IMR-90 (cell line): Measurements from ENCODE around the gene HOXC12. TPM values are rescaled to one million over a fixed set of nuclear protein-coding genes. Genes with fewer than 3 reads are reported as not detected.

ENCODE experiments used
- ATAC-seq: fragments of 200-7000 bp; cut with Tn5 transposase; 2 replicates; pipeline ENCODE4 v1.9.1; 2020; ENCODE audit warnings: low read depth, mild to moderate bottlenecking, moderate library complexity
- BruUV-seq: library from RNA; stranded (reverse); fragments of 400-500 nt; replicated peaks from 2 replicates; lab custom pipeline; 2021; lab: Mats Ljungman, UMichigan
- CTCF ChIA-PET: fragments of 300-600 bp; formaldehyde crosslinking; extraction: SDS; loops from one replicate; lab custom pipeline; 2021; ENCODE audit warnings: antibody characterized with exemption; lab: Yijun Ruan, JAX
- POLR2A ChIA-PET: fragments of 300-600 bp; sonication (Branson Sonifier 250); formaldehyde crosslinking; loops from one replicate; lab custom pipeline; 2022; ENCODE audit warnings: antibody characterized with exemption; ENCODE audit not compliant: unreplicated experiment; lab: Charles Lee
- DNase-seq: peaks from one replicate; pipeline ENCODE4 v3.0.0; 2013
- H2AFZ ChIP-seq: replicated peaks from 2 replicates; pipeline ENCODE3; 2013; ENCODE audit warnings: low read length, mild to moderate bottlenecking; ENCODE audit not compliant: poor library complexity
- H2AK5ac ChIP-seq: 2 replicates; pipeline ENCODE4 v1.6.1; 2013; ENCODE audit warnings: low read depth, low read length, inconsistent platforms
- H2AK9ac ChIP-seq: replicated peaks from 2 replicates; pipeline ENCODE3; 2013; ENCODE audit warnings: mild to moderate bottlenecking, low read depth, low read length, moderate library complexity; ENCODE audit not compliant: poor library complexity
- H2BK120ac ChIP-seq: 2 replicates; pipeline ENCODE4 v1.6.1; 2013; ENCODE audit warnings: low read depth, low read length, inconsistent platforms
- H2BK15ac ChIP-seq: 3 replicates; pipeline ENCODE4 v1.6.1; 2013; ENCODE audit warnings: low read depth, low read length, inconsistent platforms
- H2BK20ac ChIP-seq: 2 replicates; pipeline ENCODE4 v1.6.1; 2013; ENCODE audit warnings: low read depth, mild to moderate bottlenecking, inconsistent platforms, low read length, moderate library complexity
- H2BK5ac ChIP-seq: 2 replicates; pipeline ENCODE4 v1.6.1; 2013; ENCODE audit warnings: mild to moderate bottlenecking, low read depth, low read length, inconsistent platforms; ENCODE audit not compliant: poor library complexity, severe bottlenecking
- H3K14ac ChIP-seq: replicated peaks from 2 replicates; pipeline ENCODE4 v1.6.1; 2013; ENCODE audit warnings: low read depth, low read length, inconsistent platforms
- H3K18ac ChIP-seq: 2 replicates; pipeline ENCODE4 v1.6.1; 2013; ENCODE audit warnings: low read depth, low read length, control low read depth
- H3K23ac ChIP-seq: 2 replicates; pipeline ENCODE4 v1.6.1; 2013; ENCODE audit warnings: low read depth, low read length, inconsistent platforms
- H3K27ac ChIP-seq: 2 replicates; pipeline ENCODE4 v1.5.1; 2013; ENCODE audit warnings: mild to moderate bottlenecking, control low read depth, low read length; ENCODE audit not compliant: insufficient read depth
- H3K27me3 ChIP-seq: 2 replicates; pipeline ENCODE4 v1.6.1; 2013; ENCODE audit warnings: low read length; ENCODE audit not compliant: control insufficient read depth, insufficient read depth
- H3K36me3 ChIP-seq: 2 replicates; pipeline ENCODE4 v1.6.1; 2013; ENCODE audit warnings: low read length, mixed read lengths; ENCODE audit not compliant: control insufficient read depth, insufficient read depth
- H3K4ac ChIP-seq: 2 replicates; pipeline ENCODE4 v1.6.1; 2013; ENCODE audit warnings: low read depth, low read length, inconsistent platforms
- H3K4me1 ChIP-seq: 2 replicates; pipeline ENCODE4 v1.6.1; 2013; ENCODE audit warnings: low read length, mixed read lengths; ENCODE audit not compliant: control insufficient read depth, insufficient read depth
- H3K4me2 ChIP-seq: 2 replicates; pipeline ENCODE4 v1.6.1; 2013; ENCODE audit warnings: low read depth, mild to moderate bottlenecking, control low read depth, low read length, moderate library complexity
- H3K4me3 ChIP-seq: 2 replicates; pipeline ENCODE4 v1.5.1; 2013; ENCODE audit warnings: low read depth, mild to moderate bottlenecking, control low read depth, low read length, moderate library complexity; ENCODE audit not compliant: insufficient read depth
- H3K56ac ChIP-seq: 2 replicates; pipeline ENCODE4 v1.6.1; 2013; ENCODE audit warnings: low read length, inconsistent platforms; ENCODE audit not compliant: insufficient read depth; ENCODE audit errors: extremely low read depth
- H3K79me1 ChIP-seq, 2 experiments: 2 replicates each; pipeline ENCODE4 v1.6.1; 2013; ENCODE audit warnings: low read length in 2 of 2, inconsistent platforms in 1 of 2, low read depth in 1 of 2
- H3K9ac ChIP-seq: 2 replicates; pipeline ENCODE4 v1.6.1; 2013; ENCODE audit warnings: low read depth, low read length, control low read depth
- H3K9me1 ChIP-seq: 2 replicates; pipeline ENCODE4 v1.6.1; 2013; ENCODE audit warnings: low read length, inconsistent platforms; ENCODE audit not compliant: insufficient read depth
- H3K9me3 ChIP-seq: 2 replicates; pipeline ENCODE4 v1.6.1; 2013; ENCODE audit warnings: low read length; ENCODE audit not compliant: control insufficient read depth, insufficient read depth
- H4K20me1 ChIP-seq: 2 replicates; pipeline ENCODE4 v1.6.1; 2013; ENCODE audit warnings: low read length, inconsistent platforms; ENCODE audit not compliant: insufficient read depth
- H4K5ac ChIP-seq: 2 replicates; pipeline ENCODE4 v1.6.1; 2013; ENCODE audit warnings: mild to moderate bottlenecking, low read depth, low read length, control low read depth
- H4K8ac ChIP-seq, 2 experiments: 2 replicates each; pipeline ENCODE4 v1.6.1; 2013; ENCODE audit warnings: low read depth in 2 of 2, low read length in 2 of 2, control low read depth in 1 of 2, inconsistent platforms in 1 of 2
- H4K91ac ChIP-seq: 2 replicates; pipeline ENCODE4 v1.6.1; 2013; ENCODE audit warnings: low read depth, low read length, inconsistent platforms; ENCODE audit not compliant: insufficient read depth
- BHLHE40 ChIP-seq: fragments of 150-350 bp; IDR thresholded peaks from 2 replicates; pipeline ENCODE4 v1.6.1; 2016; ENCODE audit warnings: mild to moderate bottlenecking, low read depth, low read length
- FOS ChIP-seq: fragments of 150-350 bp; IDR thresholded peaks from 2 replicates; pipeline ENCODE4 v1.6.1; 2016; ENCODE audit warnings: low read depth, low read length
- MAZ ChIP-seq: IDR thresholded peaks from 2 replicates; pipeline ENCODE4 v1.6.1; 2012; ENCODE audit warnings: low read depth, mild to moderate bottlenecking, low read length, improper control_type of control experiment, moderate library complexity, borderline replicate concordance
- MXI1 ChIP-seq: IDR thresholded peaks from 2 replicates; pipeline ENCODE4 v1.6.1; 2012; ENCODE audit warnings: low read depth, mild to moderate bottlenecking, low read length, moderate library complexity, borderline replicate concordance
- NFE2L2 ChIP-seq: fragments of 150-350 bp; IDR thresholded peaks from 2 replicates; pipeline ENCODE4 v1.6.1; 2016; ENCODE audit warnings: low read depth, mild to moderate bottlenecking, low read length
- RAD21 ChIP-seq: IDR thresholded peaks from 2 replicates; pipeline ENCODE4 v1.6.1; 2012; ENCODE audit warnings: low read length, improper control_type of control experiment
- RCOR1 ChIP-seq: IDR thresholded peaks from 2 replicates; pipeline ENCODE4 v1.6.1; 2012; ENCODE audit warnings: mild to moderate bottlenecking, low read length, improper control_type of control experiment; ENCODE audit not compliant: insufficient replicate concordance
- RFX5 ChIP-seq: IDR thresholded peaks from 2 replicates; pipeline ENCODE4 v1.8.0; 2012; ENCODE audit warnings: low read depth, mild to moderate bottlenecking, low read length, moderate library complexity
- SMC3 ChIP-seq: fragments of 150-350 bp; IDR thresholded peaks from 2 replicates; pipeline ENCODE4 v1.6.1; 2016; ENCODE audit warnings: low read depth, mild to moderate bottlenecking, antibody characterized with exemption, low read length, moderate library complexity
- WGBS, 2 experiments: methylation state at CpG; one replicate each; pipeline versions ENCODE4 v1.1.5 to v1.1.7; 2013; ENCODE audit warnings: missing lambda C conversion rate in 2 of 2; ENCODE audit not compliant: insufficient read length in 1 of 2; ENCODE audit errors: extremely low coverage in 2 of 2; 5-methylcytosine and 5-hydroxymethylcytosine counted together
- dilution Hi-C: fragments of 300-500 bp; cut with HindIII; formaldehyde crosslinking; loops from one replicate; pipeline ENCODE4 v1.14.3; 2018; ENCODE audit warnings: low sequenced_read_pairs; ENCODE audit not compliant: unreplicated experiment
- in situ Hi-C: fragments of 300-500 bp; cut with MboI; formaldehyde crosslinking; loops from 3 replicates; pipeline ENCODE4 v1.14.3; 2019; ENCODE audit warnings: low sequenced_read_pairs, inconsistent platforms, mixed read lengths
- intact Hi-C: fragments of 100-400 bp; cut with micrococcal nuclease; formaldehyde crosslinking; loops from 2 replicates; pipeline ENCODE4 v1.10.0; 2022
- polyA plus RNA-seq, 3 experiments: library from polyadenylated mRNA; depleted of rRNA; stranded (reverse); fragments of >200 nt; gene quantifications; 2 replicates each; pipeline ENCODE4 v1.2.3, GENCODE V29; 2012; ENCODE audit warnings: low replicate concordance in 1 of 3
- total RNA-seq: library from RNA; depleted of rRNA; stranded (reverse); fragments of >200 nt; gene quantifications from 2 replicates; pipeline ENCODE4 v1.2.3, GENCODE V29; 2012
- TF ChIP-seq, protein P1 (sequence below): conservative IDR thresholded peaks from 2 replicates; pipeline ENCODE4 v1.5.1; 2012; ENCODE audit warnings: mild to moderate bottlenecking, low read depth, low read length, improper control_type of control experiment
- TF ChIP-seq, protein P2 (sequence below): fragments of 150-350 bp; IDR thresholded peaks from 2 replicates; pipeline ENCODE4 v1.6.1; 2016; ENCODE audit warnings: low read depth, mild to moderate bottlenecking, low read length, moderate library complexity, borderline replicate concordance

The HOXC12 gene
- total and polyA plus RNA-seq, 2 of the 4 experiments (the other 2 are of a cell fraction), result not detected

GRCh38 chr12:53985994-53986685, 31.4 kb downstream of the HOXC12 start (continued):
- TF ChIP-seq SMC3, result no peak

GRCh38 chr12:53986686-53987483, 32.2 kb downstream of the HOXC12 start:
- no peak overlapping the region for H4K91ac ChIP-seq
- no peak overlapping the region for H2BK120ac ChIP-seq
- dilution Hi-C loops (no loop called here), intact Hi-C loops (loop anchor here (5.0 kb wide), 1 partner anchor 220 kb away; no protein-coding TSS in a partner anchor), in situ Hi-C loops (no loop called here)
- no peak overlapping the region for H4K8ac ChIP-seq
- 0 out of 2 replicates have a peak, but pooled peaks cover 2% of the 10 kb centered on the region for H3K4me1 ChIP-seq
- CTCF ChIA-PET, result interaction anchor here (1.3 kb wide), 1 partner anchor 13 kb away, joined by 4 read pairs; the partner anchor contains the start of gene HOXC9
- no peak overlapping the region for H2AFZ ChIP-seq
- no peak overlapping the region for H3K4ac ChIP-seq
- WGBS, 2 experiments, result 25% methylated on average over 7 of the region's 21 CpGs; no CpG with 5 or more reads in 1 of the 2 experiments
- H2BK15ac ChIP-seq, result no peak overlapping the region
- no peak overlapping the region for H2BK5ac ChIP-seq
- no peak overlapping the region for H3K4me3 ChIP-seq
- peaks cover 97% of the 10 kb centered on the region for H3K27me3 ChIP-seq
- H3K79me1 ChIP-seq, result no peaks in the 10 kb centered on the region
- POLR2A ChIA-PET, result no interaction called here
- no peak overlapping the region for H3K18ac ChIP-seq
- no peak overlapping the region for H3K56ac ChIP-seq
- H2AK5ac ChIP-seq, result no peak overlapping the region
- H3K9me3 ChIP-seq, result peaks cover 7% of the 10 kb centered on the region
- no peak overlapping the region for H2AK9ac ChIP-seq
- BruUV-seq, result no TSS peak
- ATAC-seq, result no peak
- H4K5ac ChIP-seq, result no peak overlapping the region
- H3K23ac ChIP-seq, result no peak overlapping the region
- H4K20me1 ChIP-seq, result no peaks in the 10 kb centered on the region; the same call in 1 of the 2 replicates
- no peaks in the 10 kb centered on the region for H3K9me1 ChIP-seq
- no peak overlapping the region for H3K14ac ChIP-seq
- no peak for DNase-seq
- no peak overlapping the region for H3K27ac ChIP-seq
- no peak overlapping the region for H3K4me2 ChIP-seq
- no peak overlapping the region for H2BK20ac ChIP-seq
- TF ChIP-seq, protein P1, sequence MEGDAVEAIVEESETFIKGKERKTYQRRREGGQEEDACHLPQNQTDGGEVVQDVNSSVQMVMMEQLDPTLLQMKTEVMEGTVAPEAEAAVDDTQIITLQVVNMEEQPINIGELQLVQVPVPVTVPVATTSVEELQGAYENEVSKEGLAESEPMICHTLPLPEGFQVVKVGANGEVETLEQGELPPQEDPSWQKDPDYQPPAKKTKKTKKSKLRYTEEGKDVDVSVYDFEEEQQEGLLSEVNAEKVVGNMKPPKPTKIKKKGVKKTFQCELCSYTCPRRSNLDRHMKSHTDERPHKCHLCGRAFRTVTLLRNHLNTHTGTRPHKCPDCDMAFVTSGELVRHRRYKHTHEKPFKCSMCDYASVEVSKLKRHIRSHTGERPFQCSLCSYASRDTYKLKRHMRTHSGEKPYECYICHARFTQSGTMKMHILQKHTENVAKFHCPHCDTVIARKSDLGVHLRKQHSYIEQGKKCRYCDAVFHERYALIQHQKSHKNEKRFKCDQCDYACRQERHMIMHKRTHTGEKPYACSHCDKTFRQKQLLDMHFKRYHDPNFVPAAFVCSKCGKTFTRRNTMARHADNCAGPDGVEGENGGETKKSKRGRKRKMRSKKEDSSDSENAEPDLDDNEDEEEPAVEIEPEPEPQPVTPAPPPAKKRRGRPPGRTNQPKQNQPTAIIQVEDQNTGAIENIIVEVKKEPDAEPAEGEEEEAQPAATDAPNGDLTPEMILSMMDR, result no peak
- TF ChIP-seq, protein P2, sequence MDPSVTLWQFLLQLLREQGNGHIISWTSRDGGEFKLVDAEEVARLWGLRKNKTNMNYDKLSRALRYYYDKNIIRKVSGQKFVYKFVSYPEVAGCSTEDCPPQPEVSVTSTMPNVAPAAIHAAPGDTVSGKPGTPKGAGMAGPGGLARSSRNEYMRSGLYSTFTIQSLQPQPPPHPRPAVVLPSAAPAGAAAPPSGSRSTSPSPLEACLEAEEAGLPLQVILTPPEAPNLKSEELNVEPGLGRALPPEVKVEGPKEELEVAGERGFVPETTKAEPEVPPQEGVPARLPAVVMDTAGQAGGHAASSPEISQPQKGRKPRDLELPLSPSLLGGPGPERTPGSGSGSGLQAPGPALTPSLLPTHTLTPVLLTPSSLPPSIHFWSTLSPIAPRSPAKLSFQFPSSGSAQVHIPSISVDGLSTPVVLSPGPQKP, result no peak
- no peak for TF ChIP-seq RAD21
- TF ChIP-seq NFE2L2, result no peak
- no peak for TF ChIP-seq FOS
- no peak for TF ChIP-seq MAZ
- no peak for TF ChIP-seq BHLHE40
- no peak for TF ChIP-seq MXI1
- no peak for TF ChIP-seq SMC3
- no peak for TF ChIP-seq RCOR1
- TF ChIP-seq RFX5, result no peak
- H3K36me3 ChIP-seq, result no peaks in the 10 kb centered on the region
- no peak overlapping the region for H3K9ac ChIP-seq
